HepG2 (cell line): ENCODE data around the gene CLDN9. TPM values are rescaled to one million over a fixed set of nuclear protein-coding genes. Genes with fewer than 3 reads are reported as not detected.
A peak's percentile ranks its signal among the peaks of the same experiment; 100 is the strongest.

Source experiments
- ATAD3A ChIP-seq: sonication (generic); formaldehyde crosslinking; IDR thresholded peaks from 2 replicates; pipeline ENCODE4 v1.4.0; 2020; ENCODE audit warnings: missing genetic modification reagents
- BRF2 ChIP-seq: sonication (generic); formaldehyde crosslinking; IDR thresholded peaks from 2 replicates; pipeline ENCODE4 v1.8.1; 2022; ENCODE audit warnings: mild to moderate bottlenecking, missing genetic modification reagents
- CHCHD3 ChIP-seq: sonication (generic); formaldehyde crosslinking; IDR thresholded peaks from 2 replicates; pipeline ENCODE4 v1.8.0; 2022; ENCODE audit warnings: mild to moderate bottlenecking, missing genetic modification reagents, moderate library complexity
- HDAC1 ChIP-seq: sonication (generic); formaldehyde crosslinking; IDR thresholded peaks from 2 replicates; pipeline ENCODE4 v1.5.1; 2020; ENCODE audit warnings: mild to moderate bottlenecking, missing genetic modification reagents
- KDM5B ChIP-seq: sonication (generic); formaldehyde crosslinking; IDR thresholded peaks from 2 replicates; pipeline ENCODE4 v1.4.0; 2020; ENCODE audit warnings: missing genetic modification reagents, mild to moderate bottlenecking, borderline replicate concordance
- LBX2 ChIP-seq: sonication (generic); formaldehyde crosslinking; IDR thresholded peaks from 2 replicates; pipeline ENCODE4 v1.5.0; 2020; ENCODE audit warnings: missing genetic modification reagents, mild to moderate bottlenecking, borderline replicate concordance
- MEIS1 ChIP-seq: sonication (generic); formaldehyde crosslinking; IDR thresholded peaks from 2 replicates; pipeline ENCODE4 v1.9.0; 2021; ENCODE audit warnings: mild to moderate bottlenecking, missing genetic modification reagents, moderate library complexity, borderline replicate concordance
- MIXL1 ChIP-seq: IDR thresholded peaks from 2 replicates; pipeline ENCODE4 v1.6.1; 2016
- NONO ChIP-seq, 2 experiments: fragments of 450-650 bp in 1 of 2; sonication (generic) in 1 of 2; formaldehyde crosslinking in 1 of 2; IDR thresholded peaks in 1 of 2; conservative IDR thresholded peaks in 1 of 2; 2 replicates each; pipeline versions ENCODE4 v1.6.1 to v1.8.0; 2017 to 2022; ENCODE audit warnings: mild to moderate bottlenecking in 1 of 2, missing genetic modification reagents in 1 of 2, moderate library complexity in 1 of 2
- PITX1 ChIP-seq: sonication (generic); formaldehyde crosslinking; IDR thresholded peaks from 2 replicates; pipeline ENCODE4 v1.5.1; 2020; ENCODE audit warnings: mild to moderate bottlenecking, missing genetic modification reagents
- RELA ChIP-seq: sonication (generic); formaldehyde crosslinking; IDR thresholded peaks from 2 replicates; pipeline ENCODE4 v1.4.0; 2020; ENCODE audit warnings: missing genetic modification reagents
- RFX5 ChIP-seq: IDR thresholded peaks from 2 replicates; pipeline ENCODE4 v1.6.1; 2011; ENCODE audit warnings: low read depth, low read length, improper control_type of control experiment
- THRA ChIP-seq: sonication (generic); formaldehyde crosslinking; IDR thresholded peaks from 2 replicates; pipeline ENCODE4 v1.4.0; 2020; ENCODE audit warnings: missing genetic modification reagents, borderline replicate concordance
- ZFY ChIP-seq: sonication (generic); formaldehyde crosslinking; IDR thresholded peaks from 2 replicates; pipeline ENCODE4 v1.4.0; 2020; ENCODE audit warnings: missing genetic modification reagents
- ZNF121 ChIP-seq: sonication (generic); formaldehyde crosslinking; IDR thresholded peaks from 2 replicates; pipeline ENCODE4 v1.5.0; 2020; ENCODE audit warnings: mild to moderate bottlenecking, missing genetic modification reagents
- ZNF274 ChIP-seq: sonication (generic); formaldehyde crosslinking; IDR thresholded peaks from 2 replicates; pipeline ENCODE4 v1.5.1; 2020; ENCODE audit warnings: mild to moderate bottlenecking, missing genetic modification reagents
- ZNF382 ChIP-seq: sonication (generic); formaldehyde crosslinking; IDR thresholded peaks from 2 replicates; pipeline ENCODE4 v1.5.0; 2020; ENCODE audit warnings: missing genetic modification reagents, mild to moderate bottlenecking, borderline replicate concordance
- ZNF446 ChIP-seq: sonication (generic); formaldehyde crosslinking; IDR thresholded peaks from 2 replicates; pipeline ENCODE4 v1.5.0; 2020; ENCODE audit warnings: mild to moderate bottlenecking, missing genetic modification reagents
- ZNF546 ChIP-seq: sonication (generic); formaldehyde crosslinking; conservative IDR thresholded peaks from 2 replicates; pipeline ENCODE4 v1.8.1; 2023; ENCODE audit warnings: mild to moderate bottlenecking, missing genetic modification reagents
- ZNF580 ChIP-seq: IDR thresholded peaks from 2 replicates; pipeline ENCODE4 v1.6.1; 2016; ENCODE audit warnings: low read depth, borderline replicate concordance
- ZNF788 ChIP-seq: sonication (generic); formaldehyde crosslinking; IDR thresholded peaks from 2 replicates; pipeline ENCODE4 v1.5.0; 2020; ENCODE audit warnings: mild to moderate bottlenecking, missing genetic modification reagents, borderline replicate concordance
- polyA plus RNA-seq, 8 experiments: library from polyadenylated mRNA; depleted of rRNA in 3 of 8; stranded (reverse) in 7 of 8; unstranded in 1 of 8; fragments of >200 nt; fragmentation: Illumina TruSeq in 4 of 8; extraction: Trizol in 4 of 8; gene quantifications; 2 replicates each; pipeline versions ENCODE4 v1.2.1 to v1.2.3, GENCODE V29; 2011 to 2016; ENCODE audit warnings: low read depth in 4 of 8, missing spikeins in 1 of 8, mixed read lengths in 1 of 8; ENCODE audit not compliant: insufficient read depth in 1 of 8
- total RNA-seq, 5 experiments: library from RNA; depleted of rRNA; stranded (reverse); fragments of >200 nt; fragmentation: Illumina TruSeq; extraction: Trizol; gene quantifications; 2 replicates each; pipeline ENCODE4 v1.2.3, GENCODE V29; 2016; ENCODE audit warnings: low read depth in 1 of 5
- TF ChIP-seq, protein P1 (sequence below), 2 experiments: IDR thresholded peaks; 2 replicates each; pipeline ENCODE4 v1.6.1; 2011 to 2012; ENCODE audit warnings: low read length in 2 of 2, borderline replicate concordance in 1 of 2, low read depth in 1 of 2, mild to moderate bottlenecking in 1 of 2, moderate library complexity in 1 of 2

CLDN9 gene
- total and polyA plus RNA-seq, 2 of the 13 experiments (the other 11 are each of a cell fraction or from before 2014, with no cell fraction given) = 0.15 to 0.26 TPM

DNA sequence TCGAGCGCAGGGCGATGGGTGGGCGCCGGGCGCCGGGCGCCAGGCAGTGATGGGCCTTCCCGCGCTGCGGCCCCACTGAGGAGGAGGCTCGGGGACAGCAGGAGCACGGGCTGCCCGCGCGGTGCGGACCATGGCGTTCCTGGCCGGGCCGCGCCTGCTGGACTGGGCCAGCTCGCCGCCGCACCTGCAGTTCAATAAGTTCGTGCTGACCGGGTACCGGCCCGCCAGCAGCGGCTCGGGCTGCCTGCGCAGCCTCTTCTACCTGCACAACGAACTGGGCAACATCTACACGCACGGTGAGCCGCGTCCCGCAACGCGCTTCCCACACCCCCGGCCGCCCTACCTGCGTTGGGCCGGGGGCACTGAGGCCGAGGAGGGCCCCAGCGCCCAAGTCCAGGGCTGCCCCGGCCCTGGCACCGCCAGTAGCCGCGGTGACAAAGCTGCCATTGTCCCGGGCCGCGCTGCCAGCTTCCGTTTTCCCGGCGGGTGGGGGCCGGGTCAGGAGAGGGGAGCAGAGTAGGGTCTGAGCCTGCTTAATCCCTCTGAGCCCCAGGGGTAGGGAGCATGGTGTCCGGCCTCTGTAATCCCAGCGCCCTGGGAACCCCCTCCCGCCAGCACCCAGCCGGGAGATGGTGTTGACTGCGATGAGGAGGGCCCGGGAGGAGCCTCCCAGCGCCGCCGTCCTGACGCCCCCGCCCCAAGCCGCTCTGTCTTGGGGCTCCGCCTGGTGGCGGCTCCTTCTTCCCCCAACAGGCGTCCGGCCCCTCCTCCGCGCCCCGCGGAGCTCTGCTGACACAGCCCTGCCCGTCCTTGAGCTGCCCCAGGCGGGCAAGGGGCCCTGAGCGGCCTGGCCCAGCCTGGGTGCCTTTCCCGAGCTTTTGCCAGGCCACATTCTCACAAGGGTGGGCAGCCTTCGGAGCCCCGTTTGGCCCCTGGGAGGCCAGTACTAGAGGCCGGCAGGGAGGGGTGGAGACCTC lies 42.9 kb upstream of the CLDN9 start (continued):
- no peak for TF ChIP-seq ZNF382 (CRISPR knock-in tag)
- no peak; the same call in 1 of the 2 replicates for TF ChIP-seq PITX1 (CRISPR knock-in tag)
- no peak for TF ChIP-seq RELA (CRISPR knock-in tag)
- peak; percentile 21; the same call in 1 of the 2 replicates for TF ChIP-seq KDM5B
- peak; percentile 35; the same call in 1 of the 2 replicates for TF ChIP-seq THRA (CRISPR knock-in tag)
- no peak for TF ChIP-seq ATAD3A (CRISPR knock-in tag)
- TF ChIP-seq, protein P1, sequence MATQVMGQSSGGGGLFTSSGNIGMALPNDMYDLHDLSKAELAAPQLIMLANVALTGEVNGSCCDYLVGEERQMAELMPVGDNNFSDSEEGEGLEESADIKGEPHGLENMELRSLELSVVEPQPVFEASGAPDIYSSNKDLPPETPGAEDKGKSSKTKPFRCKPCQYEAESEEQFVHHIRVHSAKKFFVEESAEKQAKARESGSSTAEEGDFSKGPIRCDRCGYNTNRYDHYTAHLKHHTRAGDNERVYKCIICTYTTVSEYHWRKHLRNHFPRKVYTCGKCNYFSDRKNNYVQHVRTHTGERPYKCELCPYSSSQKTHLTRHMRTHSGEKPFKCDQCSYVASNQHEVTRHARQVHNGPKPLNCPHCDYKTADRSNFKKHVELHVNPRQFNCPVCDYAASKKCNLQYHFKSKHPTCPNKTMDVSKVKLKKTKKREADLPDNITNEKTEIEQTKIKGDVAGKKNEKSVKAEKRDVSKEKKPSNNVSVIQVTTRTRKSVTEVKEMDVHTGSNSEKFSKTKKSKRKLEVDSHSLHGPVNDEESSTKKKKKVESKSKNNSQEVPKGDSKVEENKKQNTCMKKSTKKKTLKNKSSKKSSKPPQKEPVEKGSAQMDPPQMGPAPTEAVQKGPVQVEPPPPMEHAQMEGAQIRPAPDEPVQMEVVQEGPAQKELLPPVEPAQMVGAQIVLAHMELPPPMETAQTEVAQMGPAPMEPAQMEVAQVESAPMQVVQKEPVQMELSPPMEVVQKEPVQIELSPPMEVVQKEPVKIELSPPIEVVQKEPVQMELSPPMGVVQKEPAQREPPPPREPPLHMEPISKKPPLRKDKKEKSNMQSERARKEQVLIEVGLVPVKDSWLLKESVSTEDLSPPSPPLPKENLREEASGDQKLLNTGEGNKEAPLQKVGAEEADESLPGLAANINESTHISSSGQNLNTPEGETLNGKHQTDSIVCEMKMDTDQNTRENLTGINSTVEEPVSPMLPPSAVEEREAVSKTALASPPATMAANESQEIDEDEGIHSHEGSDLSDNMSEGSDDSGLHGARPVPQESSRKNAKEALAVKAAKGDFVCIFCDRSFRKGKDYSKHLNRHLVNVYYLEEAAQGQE (IDR thresholded peaks at IDR 0.05; ENCODE audit: borderline replicate concordance in 1 of 2, low read depth in 1 of 2, low read length in 2 of 2) = no peak; a peak in 1 of 4 replicates
- no peak for TF ChIP-seq LBX2 (CRISPR knock-in tag)
- peak; percentile 58 for TF ChIP-seq ZNF580 (CRISPR knock-in tag)
- no peak for TF ChIP-seq ZNF788 (CRISPR knock-in tag)
- peak; percentile 57 for TF ChIP-seq ZFY (CRISPR knock-in tag)
- no peak for TF ChIP-seq MIXL1
- TF ChIP-seq ZNF274 = peak; percentile 42; the same call in 1 of the 2 replicates
- TF ChIP-seq RFX5 = no peak
- no peak for TF ChIP-seq ZNF546 (CRISPR knock-in tag)
- TF ChIP-seq MEIS1 (CRISPR knock-in tag) = no peak
- TF ChIP-seq CHCHD3 = no peak
- peak; percentile 76 for TF ChIP-seq HDAC1 (CRISPR knock-in tag)
- no peak for TF ChIP-seq BRF2 (CRISPR knock-in tag)
- TF ChIP-seq ZNF121 (CRISPR knock-in tag) = no peak
- TF ChIP-seq ZNF446 (CRISPR knock-in tag) = no peak
- no peak for TF ChIP-seq NONO (IDR thresholded peaks at IDR 0.05)
- TF ChIP-seq NONO (CRISPR knock-in tag; conservative IDR thresholded peaks at IDR 0.05) = peak; percentile 64
